Stomach (tissue), 4 donors: ENCODE results near the gene HDAC9.

Experiments used
- EP300 ChIP-seq: sonication (generic); formaldehyde crosslinking; IDR thresholded peaks from one replicate; pipeline ENCODE4 v1.6.1; 2017; ENCODE audit warnings: antibody characterized with exemption
- POLR2A ChIP-seq, 4 donors: fragments of 450-650 bp; IDR thresholded peaks; one replicate each; pipeline ENCODE4 v1.6.1; 2016; ENCODE audit warnings: antibody characterized with exemption in 4 of 4, control low read depth in 2 of 4, mild to moderate bottlenecking in 1 of 4, moderate library complexity in 1 of 4
- POLR2AphosphoS5 ChIP-seq, 3 donors: sonication (generic); formaldehyde crosslinking; IDR thresholded peaks; one replicate each; pipeline ENCODE4 v1.6.1; 2016; ENCODE audit warnings: antibody characterized with exemption in 3 of 3
- TF ChIP-seq, protein P1 (sequence below), 7 experiments: fragments of 450-650 bp in 4 of 7; fragments of 200-600 bp in 3 of 7; sonication (generic) in 3 of 7; IDR thresholded peaks; one replicate each; pipeline ENCODE4 v1.5.1; 2016 to 2019; ENCODE audit warnings: antibody characterized with exemption in 7 of 7, control low read depth in 2 of 7, mild to moderate bottlenecking in 1 of 7

DNA sequence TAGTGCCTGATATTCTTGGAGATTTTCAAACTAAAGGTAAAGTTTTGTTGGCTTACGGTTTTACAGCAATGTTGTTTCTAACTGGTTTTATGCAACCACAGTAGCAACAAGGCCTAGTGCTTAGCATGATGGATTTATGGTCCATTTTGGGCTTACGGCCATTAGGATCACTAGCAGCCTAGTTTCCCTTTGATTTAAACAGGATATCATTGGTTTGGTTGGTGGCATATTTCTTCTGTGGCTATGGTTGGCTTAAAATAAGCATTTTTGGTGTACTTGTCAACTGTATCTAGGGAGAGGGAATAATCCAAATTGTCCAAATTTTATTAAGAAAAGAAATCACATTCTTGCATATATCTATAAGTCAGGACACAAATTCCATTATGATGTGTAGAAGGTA is 194.0 kb downstream of the HDAC9 start:
- TF ChIP-seq, protein P1, sequence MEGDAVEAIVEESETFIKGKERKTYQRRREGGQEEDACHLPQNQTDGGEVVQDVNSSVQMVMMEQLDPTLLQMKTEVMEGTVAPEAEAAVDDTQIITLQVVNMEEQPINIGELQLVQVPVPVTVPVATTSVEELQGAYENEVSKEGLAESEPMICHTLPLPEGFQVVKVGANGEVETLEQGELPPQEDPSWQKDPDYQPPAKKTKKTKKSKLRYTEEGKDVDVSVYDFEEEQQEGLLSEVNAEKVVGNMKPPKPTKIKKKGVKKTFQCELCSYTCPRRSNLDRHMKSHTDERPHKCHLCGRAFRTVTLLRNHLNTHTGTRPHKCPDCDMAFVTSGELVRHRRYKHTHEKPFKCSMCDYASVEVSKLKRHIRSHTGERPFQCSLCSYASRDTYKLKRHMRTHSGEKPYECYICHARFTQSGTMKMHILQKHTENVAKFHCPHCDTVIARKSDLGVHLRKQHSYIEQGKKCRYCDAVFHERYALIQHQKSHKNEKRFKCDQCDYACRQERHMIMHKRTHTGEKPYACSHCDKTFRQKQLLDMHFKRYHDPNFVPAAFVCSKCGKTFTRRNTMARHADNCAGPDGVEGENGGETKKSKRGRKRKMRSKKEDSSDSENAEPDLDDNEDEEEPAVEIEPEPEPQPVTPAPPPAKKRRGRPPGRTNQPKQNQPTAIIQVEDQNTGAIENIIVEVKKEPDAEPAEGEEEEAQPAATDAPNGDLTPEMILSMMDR (IDR thresholded peaks at IDR 0.05) = no peak
- TF ChIP-seq POLR2A (IDR thresholded peaks at IDR 0.05) (no peak), EP300 (no peak), POLR2AphosphoS5 (IDR thresholded peaks at IDR 0.05) (no peak)
